H1 (cell line): ENCODE measurements around the gene ITGAE. TPM values are rescaled to one million over a fixed set of nuclear protein-coding genes. Genes with fewer than 3 reads are reported as not detected.

ENCODE experiments used
- CHD2 ChIP-seq: IDR thresholded peaks from 2 replicates; pipeline ENCODE4 v1.6.1; 2012; ENCODE audit warnings: low read length, improper control_type of control experiment
- CTCF ChIP-seq, 3 experiments: IDR thresholded peaks; 1 replicate in 2 of 3; 2 replicates in 1 of 3; pipeline versions ENCODE4 v1.5.1 to v1.6.1; 2011; ENCODE audit warnings: low read length in 3 of 3, mild to moderate bottlenecking in 3 of 3, inconsistent platforms in 2 of 3, low read depth in 1 of 3, moderate library complexity in 1 of 3; ENCODE audit not compliant: insufficient read depth in 1 of 3; ENCODE audit errors: control extremely low read depth in 1 of 3
- MAX ChIP-seq: IDR thresholded peaks from 2 replicates; pipeline ENCODE4 v1.6.1; 2012; ENCODE audit warnings: inconsistent platforms
- polyA plus RNA-seq, 7 experiments: library from polyadenylated mRNA; depleted of rRNA in 3 of 7; stranded (reverse) in 5 of 7; unstranded in 2 of 7; fragments of >200 nt in 5 of 7; fragments of 200-250 nt in 2 of 7; gene quantifications; 1 replicate in 5 of 7; 2 replicates in 1 of 7; 4 replicates in 1 of 7; pipeline versions ENCODE4 v1.2.1 to v1.2.3, GENCODE V29; 2011 to 2013; ENCODE audit warnings: missing spikeins in 2 of 7, mixed read lengths in 2 of 7
- total RNA-seq: library from RNA; stranded (reverse); fragmentation: NEBNext Ultra II Directional; extraction: Animal tissue kit (Norgen Biotek cat#: 25700); gene quantifications from 2 replicates; pipeline ENCODE4 v1.2.1, GENCODE V29; 2021

The ITGAE gene
- total and polyA plus RNA-seq, 2 of the 8 experiments (the other 6 are each of a cell fraction or from before 2014, with no cell fraction given): 23.2 to 43.1 TPM

- TF ChIP-seq CTCF (IDR thresholded peaks at IDR 0.05; ENCODE audit: control extremely low read depth in 1 of 3, insufficient read depth in 1 of 3, low read depth in 1 of 3, low read length in 3 of 3): no peak
- no peak for TF ChIP-seq CHD2
- 0 out of 2 replicates have a peak, but pooled peaks have one; percentile 65 for TF ChIP-seq MAX
These were observed 62.3 kb downstream of the ITGAE start (continued) for GRCh38 chr17:3738562-3739295.
